NT2/D1 (cell line): Measurements from ENCODE around the gene PARP8.

Experiments
- DNase-seq: peaks from one replicate; pipeline ENCODE4 v3.0.0-alpha.2; 2011; ENCODE audit warnings: low read depth, low spot score
- H3K27me3 ChIP-seq: 2 replicates; pipeline ENCODE4 v1.6.0; 2011; ENCODE audit warnings: mild to moderate bottlenecking; ENCODE audit not compliant: insufficient read length, insufficient read depth
- H3K36me3 ChIP-seq: 2 replicates; pipeline ENCODE4 v1.6.1; 2011; ENCODE audit warnings: mild to moderate bottlenecking, low read length, mixed read lengths; ENCODE audit not compliant: insufficient read depth, insufficient read length
- H3K4me1 ChIP-seq: 2 replicates; pipeline ENCODE4 v1.5.1; 2011; ENCODE audit not compliant: insufficient read depth, insufficient read length
- H3K4me3 ChIP-seq: 2 replicates; pipeline ENCODE4 v1.5.1; 2011; ENCODE audit warnings: low read depth; ENCODE audit not compliant: insufficient read length
- H3K9ac ChIP-seq: 2 replicates; pipeline ENCODE4 v1.6.0; 2011; ENCODE audit warnings: low read depth; ENCODE audit not compliant: insufficient read length
- H3K9me3 ChIP-seq: 2 replicates; pipeline ENCODE4 v1.5.1; 2011; ENCODE audit warnings: mild to moderate bottlenecking, low read length; ENCODE audit not compliant: insufficient read depth
- SUZ12 ChIP-seq: IDR thresholded peaks from 2 replicates; pipeline ENCODE4 v1.6.1; 2011; ENCODE audit not compliant: insufficient read length, insufficient read depth; ENCODE audit errors: extremely low read depth
- YY1 ChIP-seq: IDR thresholded peaks from 2 replicates; pipeline ENCODE4 v1.6.1; 2011; ENCODE audit not compliant: insufficient read length, insufficient read depth
- ZNF274 ChIP-seq: IDR thresholded peaks from 2 replicates; pipeline ENCODE4 v1.6.1; 2011; ENCODE audit warnings: mild to moderate bottlenecking, low read depth, low read length

The PARP8 gene

DNA sequence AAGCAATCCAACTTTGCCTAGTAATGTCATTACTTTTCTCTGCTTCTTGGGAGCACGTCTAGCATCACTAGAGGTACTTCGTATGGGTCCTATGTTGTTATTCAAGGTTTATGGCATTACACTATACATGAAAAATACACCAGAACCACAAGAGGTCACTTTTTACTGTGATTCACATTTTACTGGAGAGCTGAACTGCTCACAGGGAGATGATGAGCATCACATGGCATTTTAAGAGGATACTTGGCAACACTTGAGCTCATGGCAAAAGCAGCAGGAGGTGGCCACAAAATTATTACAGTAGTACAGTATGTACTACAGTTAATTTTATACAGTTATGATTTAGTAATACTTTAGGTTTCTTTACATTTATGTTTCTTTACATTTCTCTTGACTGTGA lies 223.4 kb downstream of the PARP8 start:
- no peaks in the 10 kb centered on the region for H3K27me3 ChIP-seq
- H3K9ac ChIP-seq, result no peak overlapping the region
- no peak for TF ChIP-seq SUZ12
- no peak for TF ChIP-seq YY1
- TF ChIP-seq ZNF274, result no peak
- no peak for DNase-seq
- no peaks in the 10 kb centered on the region for H3K4me1 ChIP-seq
- H3K4me3 ChIP-seq, result no peak overlapping the region
- no peaks in the 10 kb centered on the region for H3K9me3 ChIP-seq
- no peaks in the 10 kb centered on the region for H3K36me3 ChIP-seq
